ENCODE results near the gene PCK2. TPM values are rescaled to one million over a fixed set of nuclear protein-coding genes. Genes with fewer than 3 reads are reported as not detected.

The PCK2 gene
- total RNA-seq, 1 donor from 2014 or later: 39.1 TPM

- peak; percentile 99 for DNase-seq (ENCODE audit: low spot score)
Observed at GRCh38 chr14:24114532-24115421, 20.7 kb downstream of the PCK2 start, which contains the start of the genes DCAF11 and NRL. TSS of gene DCAF11 (plus strand) at chr14:24114777. CDS start at chr14:24115595, 818 bp downstream. TSS of gene NRL (minus strand) at chr14:24114949. CDS start at chr14:24082848, 32,101 bp downstream.

GRCh38 chr14:24115422-24116127, 21.5 kb downstream of the PCK2 start:
- DNase-seq (ENCODE audit: low spot score): no peak

- no peak for DNase-seq (ENCODE audit: low spot score)
Observed at GRCh38 chr14:24116128-24116814, 22.2 kb downstream of the PCK2 start.

GRCh38 chr14:24117179-24117578, 23.1 kb downstream of the PCK2 start:
- no peak for DNase-seq (ENCODE audit: low spot score)

GRCh38 chr14:24119691-24120090, 25.6 kb downstream of the PCK2 start:
- no peak for DNase-seq (ENCODE audit: low spot score)

GRCh38 chr14:24121210-24121609, 27.1 kb downstream of the PCK2 start:
- DNase-seq (ENCODE audit: low spot score): no peak

- no peak for DNase-seq (ENCODE audit: low spot score)
Observed at GRCh38 chr14:24122416-24122815, 28.3 kb downstream of the PCK2 start.

GRCh38 chr14:24122898-24123297, 28.8 kb downstream of the PCK2 start:
- no peak for DNase-seq (ENCODE audit: low spot score)

GRCh38 chr14:24123424-24124417, 29.6 kb downstream of the PCK2 start:
- DNase-seq (ENCODE audit: low spot score): no peak

- DNase-seq (ENCODE audit: low spot score): no peak
Observed at GRCh38 chr14:24126939-24127338, 32.8 kb downstream of the PCK2 start.

GRCh38 chr14:24127673-24128072, 33.6 kb downstream of the PCK2 start:
- no peak for DNase-seq (ENCODE audit: low spot score)

- DNase-seq (ENCODE audit: low spot score): peak; percentile 22
Observed at GRCh38 chr14:24129410-24129998, 35.4 kb downstream of the PCK2 start.

- DNase-seq (ENCODE audit: low spot score): no peak
Observed at GRCh38 chr14:24130380-24130716, 36.2 kb downstream of the PCK2 start, which contains the start of gene FITM1. TSS of gene FITM1 (plus strand) at chr14:24130659. CDS start at chr14:24131564, 905 bp downstream.

GRCh38 chr14:24130717-24131548, 36.8 kb downstream of the PCK2 start:
- no peak for DNase-seq (ENCODE audit: low spot score)

GRCh38 chr14:24131549-24131966, 37.4 kb downstream of the PCK2 start:
- no peak for DNase-seq (ENCODE audit: low spot score)

GRCh38 chr14:24132061-24132685, 38.1 kb downstream of the PCK2 start:
- DNase-seq (ENCODE audit: low spot score): peak; percentile 74

GRCh38 chr14:24132976-24133375, 38.9 kb downstream of the PCK2 start:
- no peak for DNase-seq (ENCODE audit: low spot score)

- no peak for DNase-seq (ENCODE audit: low spot score)
Observed at GRCh38 chr14:24133735-24134134, 39.6 kb downstream of the PCK2 start.

- no peak for DNase-seq (ENCODE audit: low spot score)
Observed at GRCh38 chr14:24135584-24135833, 41.4 kb downstream of the PCK2 start.
